ENCODE measurements around the gene ZNF106. TPM values are rescaled to one million over a fixed set of nuclear protein-coding genes. Genes with fewer than 3 reads are reported as not detected.

Gene ZNF106
- total and polyA plus RNA-seq, 12 donors, result 5.8 to 77.7 (median 58.4) TPM

- no peaks in the 10 kb centered on the region for H3K9me3 ChIP-seq (replicated peaks in 1 of 3)
- H3K27me3 ChIP-seq, result no peaks in the 10 kb centered on the region
- no peak overlapping the region for H3K4me3 ChIP-seq
- H3K36me3 ChIP-seq (replicated peaks in 1 of 2), result peaks cover 0 to 29% of the 10 kb centered on the region in 2 donors
- whole genome bisulfite sequencing, 4 donors, result 79 to 88% (median 84%) methylated on average over 8 of the region's 8 CpGs
- intact Hi-C loops (cut with DNase I), result no loop called here
- H3K27ac ChIP-seq, result no peak overlapping the region
- H3K4me1 ChIP-seq (replicated peaks in 1 of 2), result no peaks in the 10 kb centered on the region
- TF ChIP-seq POLR2A (IDR thresholded peaks at IDR 0.05) (no peak), CTCF (IDR thresholded peaks at IDR 0.05) (no peak)
- DNase-seq, result no peak
Observed at GRCh38 chr15:42465520-42466259, 25.3 kb downstream of the ZNF106 start.

GRCh38 chr15:42461261-42461660 lies 29.7 kb downstream of the ZNF106 start:
- Histone ChIP-seq H3K36me3 (replicated peaks in 1 of 2) (peaks cover 0 to 20% of the 10 kb centered on the region in 2 donors), H3K9me3 (replicated peaks in 1 of 3) (no peaks in the 10 kb centered on the region), H3K27ac (peak overlapping the region in 1 of 5 donors; percentile 26), H3K4me3 (no peak overlapping the region), H3K27me3 (no peaks in the 10 kb centered on the region), H3K4me1 (replicated peaks in 1 of 2) (peaks cover 10 to 26% of the 10 kb centered on the region in 2 donors)
- WGBS, 4 donors, result 68 to 76% (median 74%) methylated on average over 3 of the region's 3 CpGs
- TF ChIP-seq POLR2A (IDR thresholded peaks at IDR 0.05) (no peak), CTCF (IDR thresholded peaks at IDR 0.05) (no peak)
- intact Hi-C loops (cut with DNase I), result no loop called here
- no peak for DNase-seq

- peak overlapping the region; percentile 24 to 92 (median 71) for H3K27ac ChIP-seq
- peak overlapping the region in 1 of 4 donors; percentile 40 for H3K4me3 ChIP-seq
- peaks cover 0 to 6% of the 10 kb centered on the region in 2 donors for H3K36me3 ChIP-seq (replicated peaks in 1 of 2)
- peaks cover 10 to 44% of the 10 kb centered on the region in 2 donors for H3K4me1 ChIP-seq (replicated peaks in 1 of 2)
- DNase-seq, result peak; percentile 51 to 88 (median 79)
- 36 to 56% (median 44%) methylated on average over 5 to 8 of the region's 8 CpGs for WGBS, 4 donors
- intact Hi-C loops (cut with DNase I), result no loop called here
- TF ChIP-seq CTCF (IDR thresholded peaks at IDR 0.05) (no peak), POLR2A (IDR thresholded peaks at IDR 0.05) (peak in 1 of 2 donors; percentile 73)
- no peaks in the 10 kb centered on the region for H3K9me3 ChIP-seq (replicated peaks in 1 of 3)
- H3K27me3 ChIP-seq, result no peaks in the 10 kb centered on the region
Observed at GRCh38 chr15:42457445-42458442, 33.2 kb downstream of the ZNF106 start.

- Histone ChIP-seq H3K9me3 (replicated peaks in 1 of 3) (no peaks in the 10 kb centered on the region), H3K27ac (peak overlapping the region; percentile 24 to 92 (median 71)), H3K27me3 (no peaks in the 10 kb centered on the region), H3K4me3 (peak overlapping the region in 1 of 4 donors; percentile 40), H3K36me3 (replicated peaks in 1 of 2) (peaks cover 0 to 4% of the 10 kb centered on the region in 2 donors), H3K4me1 (replicated peaks in 1 of 2) (peaks cover 10 to 44% of the 10 kb centered on the region in 2 donors)
- DNase-seq, result peak in 4 of 7 donors; percentile 14 to 34 (median 20)
- TF ChIP-seq POLR2A (IDR thresholded peaks at IDR 0.05) (no peak), CTCF (IDR thresholded peaks at IDR 0.05) (no peak)
- intact Hi-C loops (cut with DNase I), result no loop called here
- 17 to 29% (median 20%) methylated on average over 3 of the region's 3 CpGs for WGBS, 4 donors
Observed at GRCh38 chr15:42456971-42457370, 34.0 kb downstream of the ZNF106 start.

Measured in adrenal gland (tissue), 12 donors.